HepG2 (cell line): ENCODE data around the gene KBTBD13. TPM values are rescaled to one million over a fixed set of nuclear protein-coding genes. Genes with fewer than 3 reads are reported as not detected.

ENCODE experiments used
- ATAC-seq: fragments of 200-7000 bp; cut with Tn5 transposase; 3 replicates; pipeline ENCODE4 v1.9.1; 2020; ENCODE audit warnings: mild to moderate bottlenecking, moderate library complexity
- BruUV-seq: library from RNA; stranded (reverse); fragments of 400-500 nt; replicated peaks from 2 replicates; lab custom pipeline; 2021; lab: Mats Ljungman, UMichigan
- CTCF ChIA-PET: fragments of 300-600 bp; formaldehyde crosslinking; extraction: SDS; loops from one replicate; lab custom pipeline; 2021; ENCODE audit warnings: low total read pairs, inconsistent platforms, low intra/inter-chr PET ratio; lab: Yijun Ruan, JAX
- POLR2A ChIA-PET: fragments of 350-600 bp; sonication (Branson Sonifier 250); formaldehyde crosslinking; loops from one replicate; lab custom pipeline; 2020; ENCODE audit warnings: antibody characterized with exemption, inconsistent platforms; lab: Yijun Ruan, JAX
- DNase-seq: peaks from one replicate; pipeline ENCODE4 v3.0.0-alpha.2; 2015; ENCODE audit warnings: low spot score
- FAIRE-seq: peaks from 3 replicates; lab custom pipeline; 2011; peaks lifted over from hg19 to GRCh38; lab: Jason Lieb, UNC
- H2AFZ ChIP-seq: one replicate; pipeline ENCODE4 v1.6.1; 2011; ENCODE audit warnings: low read length, inconsistent platforms
- H3K27ac ChIP-seq: fragments of 300-600 bp; 3 replicates; pipeline ENCODE4 v1.8.0; 2011; ENCODE audit warnings: mixed run types, mild to moderate bottlenecking, mixed read lengths, low read length, inconsistent platforms; ENCODE audit not compliant: insufficient read depth; ENCODE audit errors: extremely low read length
- H3K27me3 ChIP-seq, 2 experiments: fragments of 200-600 bp in 1 of 2; 2 replicates in 1 of 2; 3 replicates in 1 of 2; pipeline versions ENCODE4 v1.6.0 to v1.8.0; 2011; ENCODE audit warnings: low read length in 2 of 2, mild to moderate bottlenecking in 2 of 2, moderate library complexity in 2 of 2, inconsistent platforms in 1 of 2; ENCODE audit not compliant: insufficient read depth in 2 of 2, control insufficient read depth in 1 of 2
- H3K36me3 ChIP-seq, 2 experiments: fragments of 200-600 bp in 1 of 2; replicated peaks in 1 of 2; 2 replicates in 1 of 2; 3 replicates in 1 of 2; pipeline versions ENCODE4 v1.5.1 to v1.8.0; 2011; ENCODE audit warnings: low read length in 2 of 2, inconsistent platforms in 1 of 2; ENCODE audit not compliant: insufficient read depth in 2 of 2, control insufficient read depth in 1 of 2
- H3K4me1 ChIP-seq: 2 replicates; pipeline ENCODE4 v1.5.1; 2012; ENCODE audit warnings: low read length, inconsistent platforms; ENCODE audit not compliant: insufficient read depth
- H3K4me2 ChIP-seq: 2 replicates; pipeline ENCODE4 v1.6.0; 2011; ENCODE audit warnings: low read depth, low read length, inconsistent platforms
- H3K4me3 ChIP-seq, 3 experiments: fragments of 200-600 bp in 1 of 3; sonication (generic), shearing (Covaris generic) in 1 of 3; replicated peaks in 1 of 3; 2 replicates each; pipeline ENCODE4 v1.5.1; 2011 to 2016; ENCODE audit warnings: low read length in 3 of 3, inconsistent platforms in 2 of 3, low read depth in 2 of 3, mild to moderate bottlenecking in 2 of 3, control low read depth in 1 of 3, mixed read lengths in 1 of 3; ENCODE audit not compliant: insufficient read depth in 1 of 3
- H3K79me2 ChIP-seq: one replicate; pipeline ENCODE4 v1.6.1; 2011; ENCODE audit warnings: low read length, inconsistent platforms; ENCODE audit not compliant: insufficient read depth
- H3K9ac ChIP-seq: 2 replicates; pipeline ENCODE4 v1.6.0; 2011; ENCODE audit warnings: mild to moderate bottlenecking, low read depth, low read length, inconsistent platforms; ENCODE audit not compliant: insufficient read depth
- H3K9me3 ChIP-seq: 2 replicates; pipeline ENCODE4 v1.5.1; 2012; ENCODE audit warnings: mild to moderate bottlenecking, low read length
- H4K20me1 ChIP-seq: 2 replicates; pipeline ENCODE4 v1.6.0; 2011; ENCODE audit warnings: inconsistent platforms, mild to moderate bottlenecking, low read length, moderate library complexity; ENCODE audit not compliant: insufficient read depth
- FOXO4 ChIP-seq: sonication (generic); formaldehyde crosslinking; conservative IDR thresholded peaks from 2 replicates; pipeline ENCODE4 v1.8.1; 2023; ENCODE audit warnings: missing genetic modification reagents
- HINFP ChIP-seq: sonication (generic); formaldehyde crosslinking; IDR thresholded peaks from 2 replicates; pipeline ENCODE4 v1.4.0; 2020; ENCODE audit warnings: low read depth, mild to moderate bottlenecking, missing genetic modification reagents
- HNRNPK ChIP-seq: fragments of 200-400 bp; formaldehyde crosslinking; IDR thresholded peaks from 2 replicates; pipeline ENCODE4 v1.6.1; 2018; ENCODE audit warnings: low read length, low read depth, moderate library complexity, mild to moderate bottlenecking; ENCODE audit not compliant: poor library complexity, severe bottlenecking
- KAT8 ChIP-seq: IDR thresholded peaks from 2 replicates; pipeline ENCODE4 v1.6.1; 2016; ENCODE audit warnings: missing genetic modification reagents, missing compliant biosample characterization
- NCOA5 ChIP-seq: sonication (generic); formaldehyde crosslinking; IDR thresholded peaks from 2 replicates; pipeline ENCODE4 v1.4.0; 2020; ENCODE audit warnings: missing genetic modification reagents
- NFYB ChIP-seq: sonication (generic); formaldehyde crosslinking; IDR thresholded peaks from 2 replicates; pipeline ENCODE4 v1.4.0; 2020; ENCODE audit warnings: missing genetic modification reagents
- REST ChIP-seq, 2 experiments: IDR thresholded peaks; 2 replicates each; pipeline ENCODE4 v1.6.1; 2011 to 2012; ENCODE audit warnings: low read length in 2 of 2, borderline replicate concordance in 1 of 2, low read depth in 1 of 2, mild to moderate bottlenecking in 1 of 2, moderate library complexity in 1 of 2
- RFX1 ChIP-seq: fragments of 450-650 bp; IDR thresholded peaks from 2 replicates; pipeline ENCODE4 v1.6.1; 2017
- RFX5 ChIP-seq: IDR thresholded peaks from 2 replicates; pipeline ENCODE4 v1.6.1; 2011; ENCODE audit warnings: low read depth, low read length, improper control_type of control experiment
- RNF2 ChIP-seq: fragments of 450-650 bp; conservative IDR thresholded peaks from 2 replicates; pipeline ENCODE4 v1.6.1; 2016; ENCODE audit warnings: low read depth
- SAP130 ChIP-seq: IDR thresholded peaks from 2 replicates; pipeline ENCODE4 v1.6.1; 2016; ENCODE audit warnings: low read depth
- SP4 ChIP-seq: sonication (generic); formaldehyde crosslinking; IDR thresholded peaks from 2 replicates; pipeline ENCODE4 v1.8.1; 2023; ENCODE audit warnings: mild to moderate bottlenecking, missing genetic modification reagents
- TEAD2 ChIP-seq: sonication (generic); formaldehyde crosslinking; IDR thresholded peaks from 2 replicates; pipeline ENCODE4 v1.9.0; 2021; ENCODE audit warnings: missing genetic modification reagents
- THYN1 ChIP-seq: sonication (generic); formaldehyde crosslinking; IDR thresholded peaks from 2 replicates; pipeline ENCODE4 v1.8.1; 2023; ENCODE audit warnings: low read depth, mild to moderate bottlenecking, moderate library complexity, missing genetic modification reagents, borderline replicate concordance
- ZFP37 ChIP-seq: sonication (generic); formaldehyde crosslinking; IDR thresholded peaks from 2 replicates; pipeline ENCODE4 v1.4.0; 2020; ENCODE audit warnings: missing genetic modification reagents, borderline replicate concordance
- ZNF256 ChIP-seq: sonication (generic); formaldehyde crosslinking; conservative IDR thresholded peaks from 2 replicates; pipeline ENCODE4 v1.4.0; 2020; ENCODE audit warnings: missing genetic modification reagents
- ZNF329 ChIP-seq: sonication (generic); formaldehyde crosslinking; IDR thresholded peaks from 2 replicates; pipeline ENCODE4 v1.9.0; 2021; ENCODE audit warnings: low read depth, mild to moderate bottlenecking, missing genetic modification reagents
- ZNF333 ChIP-seq: sonication (generic); formaldehyde crosslinking; IDR thresholded peaks from 2 replicates; pipeline ENCODE4 v1.4.0; 2020; ENCODE audit warnings: mild to moderate bottlenecking, missing genetic modification reagents, borderline replicate concordance
- ZNF547 ChIP-seq: sonication (generic); formaldehyde crosslinking; IDR thresholded peaks from 2 replicates; pipeline ENCODE4 v1.5.1; 2020; ENCODE audit warnings: mild to moderate bottlenecking, missing genetic modification reagents
- ZSCAN12 ChIP-seq: sonication (generic); formaldehyde crosslinking; IDR thresholded peaks from 2 replicates; pipeline ENCODE4 v1.9.0; 2021; ENCODE audit warnings: mild to moderate bottlenecking, missing genetic modification reagents
- WGBS: methylation state at CpG from one replicate; pipeline ENCODE4 v1.1.6; 2017; ENCODE audit warnings: low lambda C conversion rate; 5-methylcytosine and 5-hydroxymethylcytosine counted together
- in situ Hi-C: cut with HindIII; loops from 2 replicates; pipeline ENCODE4 v1.10.0; 2017; ENCODE audit warnings: low pct_unique_long_range_greater_than_20kb; ENCODE audit not compliant: extremely low pct_ligation_motif_present
- intact Hi-C: fragments of 100-400 bp; cut with micrococcal nuclease; formaldehyde crosslinking; loops from one replicate; pipeline ENCODE4 v1.10.0; 2022; ENCODE audit not compliant: unreplicated experiment
- polyA plus RNA-seq, 8 experiments: library from polyadenylated mRNA; depleted of rRNA in 3 of 8; stranded (reverse) in 7 of 8; unstranded in 1 of 8; fragments of >200 nt; fragmentation: Illumina TruSeq in 4 of 8; extraction: Trizol in 4 of 8; gene quantifications; 2 replicates each; pipeline versions ENCODE4 v1.2.1 to v1.2.3, GENCODE V29; 2011 to 2016; ENCODE audit warnings: low read depth in 4 of 8, missing spikeins in 1 of 8, mixed read lengths in 1 of 8; ENCODE audit not compliant: insufficient read depth in 1 of 8
- total RNA-seq, 5 experiments: library from RNA; depleted of rRNA; stranded (reverse); fragments of >200 nt; fragmentation: Illumina TruSeq; extraction: Trizol; gene quantifications; 2 replicates each; pipeline ENCODE4 v1.2.3, GENCODE V29; 2016; ENCODE audit warnings: low read depth in 1 of 5

The KBTBD13 gene
- total and polyA plus RNA-seq, 2 of the 13 experiments (the other 11 are each of a cell fraction or from before 2014, with no cell fraction given), result not detected

DNA sequence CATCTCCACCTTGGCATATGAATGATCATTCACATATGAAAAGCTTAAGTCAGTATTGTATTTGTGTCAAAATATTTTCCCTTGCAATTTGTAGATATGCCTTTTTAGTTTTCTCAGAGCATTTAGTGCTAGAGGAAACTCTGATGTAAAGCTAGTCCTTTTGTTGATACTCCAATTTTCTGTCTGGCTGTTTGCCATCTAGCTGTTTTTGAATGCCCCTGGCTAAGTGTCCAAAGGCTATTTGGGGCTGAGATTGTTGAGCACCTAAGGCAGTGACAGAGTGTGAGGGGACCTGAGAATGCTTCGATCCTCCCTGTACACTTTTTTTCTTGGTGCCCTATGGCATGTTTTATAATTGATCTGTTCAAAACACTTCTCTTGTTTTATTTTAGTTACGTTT lies 28.3 kb upstream of the KBTBD13 start (continued):
- TF ChIP-seq SP4 (CRISPR knock-in tag) (no peak), RNF2 (no peak)

DNA sequence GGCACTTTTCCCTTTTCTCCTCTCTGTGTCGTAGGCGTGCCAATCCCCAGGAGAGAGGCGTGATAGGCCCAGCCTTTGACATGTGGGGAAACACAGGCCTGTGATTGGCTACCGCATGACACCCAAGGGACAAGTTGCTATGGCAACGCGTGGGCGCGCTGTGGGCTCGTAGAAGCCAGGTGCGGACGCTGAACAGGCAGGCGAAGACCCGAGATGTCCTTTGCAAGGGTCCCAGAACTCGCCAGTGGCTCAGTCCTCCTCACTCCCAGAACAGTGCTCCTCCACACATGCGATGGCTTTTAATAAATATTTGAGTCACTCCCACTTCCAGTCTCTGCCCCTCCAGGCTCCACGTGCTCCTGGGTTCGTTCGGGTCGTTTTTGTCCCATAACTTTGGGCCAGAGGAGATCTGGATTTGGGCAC lies 27.1 kb upstream of the KBTBD13 start:
- no peak overlapping the region for H3K4me3 ChIP-seq
- H3K36me3 ChIP-seq, result no peaks in the 10 kb centered on the region
- no peak overlapping the region for H3K4me2 ChIP-seq
- CTCF ChIA-PET, result no interaction called here
- no peak for DNase-seq
- ATAC-seq, result no peak
- no peak overlapping the region for H2AFZ ChIP-seq
- in situ Hi-C loops, result no loop called here
- H3K9me3 ChIP-seq, result no peaks in the 10 kb centered on the region
- no peaks in the 10 kb centered on the region for H3K27me3 ChIP-seq
- 95% methylated on average over 19 of the region's 19 CpGs for WGBS
- no peak for FAIRE-seq
- H3K27ac ChIP-seq, result no peak overlapping the region
- H4K20me1 ChIP-seq, result no peaks in the 10 kb centered on the region
- POLR2A ChIA-PET, result no interaction called here
- H3K9ac ChIP-seq, result no peak overlapping the region
- H3K4me1 ChIP-seq, result peaks cover 64% of the 10 kb centered on the region
- no TSS peak for BruUV-seq
- H3K79me2 ChIP-seq, result no peaks in the 10 kb centered on the region
- intact Hi-C loops, result no loop called here
- TF ChIP-seq NFYB (CRISPR knock-in tag) (peak; percentile 52), ZNF329 (no peak), RFX5 (0 out of 2 replicates have a peak, but pooled peaks have one; percentile 20), ZFP37 (CRISPR knock-in tag) (no peak), ZNF547 (CRISPR knock-in tag) (no peak), ZSCAN12 (CRISPR knock-in tag) (no peak), ZNF256 (CRISPR knock-in tag) (no peak), THYN1 (CRISPR knock-in tag) (no peak), FOXO4 (CRISPR knock-in tag) (no peak), REST (IDR thresholded peaks at IDR 0.05; ENCODE audit: borderline replicate concordance in 1 of 2, low read depth in 1 of 2, low read length in 2 of 2) (no peak), TEAD2 (CRISPR knock-in tag) (no peak), SAP130 (no peak), NCOA5 (CRISPR knock-in tag) (no peak), RFX1 (peak; percentile 24; the same call in 1 of the 2 replicates), HINFP (CRISPR knock-in tag) (no peak), HNRNPK (no peak), KAT8 (CRISPR knock-in tag) (no peak), ZNF333 (no peak)
